ELR (cell line): ENCODE measurements around the gene MITF.

Experiments used
- DNase-seq: peaks from one replicate; pipeline ENCODE4 v3.0.0-alpha.2; 2015; ENCODE audit warnings: low read depth

MITF gene

GRCh38 chr3:69963643-69964042, 224.4 kb downstream of the MITF start:
- no peak for DNase-seq

GRCh38 chr3:69967156-69967555, 227.9 kb downstream of the MITF start:
- no peak for DNase-seq

- no peak for DNase-seq
These were observed 231.6 kb downstream of the MITF start for GRCh38 chr3:69970827-69971226.

GRCh38 chr3:69972672-69973071, 233.4 kb downstream of the MITF start:
- DNase-seq = no peak

- no peak for DNase-seq
These were observed 236.8 kb downstream of the MITF start for GRCh38 chr3:69976021-69976420.

- DNase-seq = no peak
These were observed 244.4 kb downstream of the MITF start for GRCh38 chr3:69983546-69984265.

GRCh38 chr3:69985266-69985665, 246.0 kb downstream of the MITF start:
- no peak for DNase-seq

- no peak for DNase-seq
These were observed 247.2 kb downstream of the MITF start for GRCh38 chr3:69986419-69986818.

- no peak for DNase-seq
These were observed 248.6 kb downstream of the MITF start for GRCh38 chr3:69987833-69988232.

GRCh38 chr3:69993757-69994156, 254.5 kb downstream of the MITF start:
- no peak for DNase-seq

- no peak for DNase-seq
These were observed 255.7 kb downstream of the MITF start for GRCh38 chr3:69994919-69995318.

- no peak for DNase-seq
These were observed 258.5 kb downstream of the MITF start for GRCh38 chr3:69997631-69998307.

GRCh38 chr3:69998759-69999139, 259.5 kb downstream of the MITF start:
- peak; percentile 5 for DNase-seq

- DNase-seq = peak; percentile 37
These were observed 260.1 kb downstream of the MITF start, which contains the start of gene SAMMSON for GRCh38 chr3:69999140-70000027. SAMMSON (plus strand) TSS chr3:69999733.

GRCh38 chr3:70000028-70000410, 260.8 kb downstream of the MITF start:
- DNase-seq = no peak

- no peak for DNase-seq
These were observed 261.4 kb downstream of the MITF start for GRCh38 chr3:70000563-70001081.

- no peak for DNase-seq
These were observed 263.9 kb downstream of the MITF start for GRCh38 chr3:70003119-70003518.

- no peak for DNase-seq
These were observed 266.8 kb downstream of the MITF start for GRCh38 chr3:70006089-70006488.

- no peak for DNase-seq
These were observed 271.1 kb downstream of the MITF start for GRCh38 chr3:70010346-70010745.

- DNase-seq = no peak
These were observed 272.3 kb downstream of the MITF start for GRCh38 chr3:70011582-70011981.
